Measurements from ENCODE around the gene CHRDL1.
A peak's percentile ranks its signal among the peaks of the same experiment; 100 is the strongest.

CHRDL1 gene

GRCh38 chrX:110743679-110744340 lies 51.8 kb downstream of the CHRDL1 start:
- Histone ChIP-seq H3K4me3 (ENCODE audit: extremely low read depth, insufficient read depth, low read length, poor library complexity, severe bottlenecking) (no peak overlapping the region), H3K4me1 (ENCODE audit: control insufficient read depth, insufficient read depth, low read length, poor library complexity, severe bottlenecking) (peaks cover 11% of the 10 kb centered on the region), H3K36me3 (ENCODE audit: control insufficient read depth, insufficient read depth, low read length) (no peaks in the 10 kb centered on the region), H3K27ac (ENCODE audit: low read depth, low read length, severe bottlenecking) (no peak overlapping the region), H3K9me3 (ENCODE audit: control insufficient read depth, low read length) (no peaks in the 10 kb centered on the region)
- WGBS, 2 experiments (ENCODE audit: insufficient coverage in 2 of 2), result 68% methylated on average over 2 of the region's 5 CpGs; no CpG with 5 or more reads in 1 of the 2 experiments

- Histone ChIP-seq H3K9me3 (ENCODE audit: control insufficient read depth, low read length) (no peaks in the 10 kb centered on the region), H3K36me3 (ENCODE audit: control insufficient read depth, insufficient read depth, low read length) (no peaks in the 10 kb centered on the region), H3K4me1 (ENCODE audit: control insufficient read depth, insufficient read depth, low read length, poor library complexity, severe bottlenecking) (peaks cover 11% of the 10 kb centered on the region), H3K27ac (ENCODE audit: low read depth, low read length, severe bottlenecking) (peak overlapping the region; percentile 53), H3K4me3 (ENCODE audit: extremely low read depth, insufficient read depth, low read length, poor library complexity, severe bottlenecking) (no peak overlapping the region)
- WGBS, 2 experiments (ENCODE audit: insufficient coverage in 2 of 2), result no CpG with 5 or more reads among the region's 1 CpG
Measured at GRCh38 chrX:110741213-110741796, 54.3 kb downstream of the CHRDL1 start.

- 100% methylated on average over 1 of the region's 3 CpGs; no CpG with 5 or more reads in 1 of the 2 experiments for WGBS, 2 experiments (ENCODE audit: insufficient coverage in 2 of 2)
- Histone ChIP-seq H3K9me3 (ENCODE audit: control insufficient read depth, low read length) (no peaks in the 10 kb centered on the region), H3K4me3 (ENCODE audit: extremely low read depth, insufficient read depth, low read length, poor library complexity, severe bottlenecking) (no peak overlapping the region), H3K4me1 (ENCODE audit: control insufficient read depth, insufficient read depth, low read length, poor library complexity, severe bottlenecking) (peaks cover 15% of the 10 kb centered on the region), H3K36me3 (ENCODE audit: control insufficient read depth, insufficient read depth, low read length) (no peaks in the 10 kb centered on the region), H3K27ac (ENCODE audit: low read depth, low read length, severe bottlenecking) (peak overlapping the region; percentile 23)
Measured at GRCh38 chrX:110734894-110735541, 60.6 kb downstream of the CHRDL1 start.

- H3K27ac ChIP-seq (ENCODE audit: low read depth, low read length, severe bottlenecking), result no peak overlapping the region
- no peak overlapping the region for H3K4me3 ChIP-seq (ENCODE audit: extremely low read depth, insufficient read depth, low read length, poor library complexity, severe bottlenecking)
- no peaks in the 10 kb centered on the region for H3K9me3 ChIP-seq (ENCODE audit: control insufficient read depth, low read length)
- peaks cover 15% of the 10 kb centered on the region for H3K4me1 ChIP-seq (ENCODE audit: control insufficient read depth, insufficient read depth, low read length, poor library complexity, severe bottlenecking)
- H3K36me3 ChIP-seq (ENCODE audit: control insufficient read depth, insufficient read depth, low read length), result no peaks in the 10 kb centered on the region
- 80% methylated on average over 1 of the region's 1 CpG; no CpG with 5 or more reads in 1 of the 2 experiments for WGBS, 2 experiments (ENCODE audit: insufficient coverage in 2 of 2)
Measured at GRCh38 chrX:110734271-110734670, 61.3 kb downstream of the CHRDL1 start.

- Histone ChIP-seq H3K9me3 (ENCODE audit: control insufficient read depth, low read length) (no peaks in the 10 kb centered on the region), H3K27ac (ENCODE audit: low read depth, low read length, severe bottlenecking) (no peak overlapping the region), H3K4me1 (ENCODE audit: control insufficient read depth, insufficient read depth, low read length, poor library complexity, severe bottlenecking) (peaks cover 15% of the 10 kb centered on the region), H3K4me3 (ENCODE audit: extremely low read depth, insufficient read depth, low read length, poor library complexity, severe bottlenecking) (no peak overlapping the region), H3K36me3 (ENCODE audit: control insufficient read depth, insufficient read depth, low read length) (no peaks in the 10 kb centered on the region)
- WGBS, 2 experiments (ENCODE audit: insufficient coverage in 2 of 2), result 83% methylated on average over 1 of the region's 2 CpGs; no CpG with 5 or more reads in 1 of the 2 experiments
Measured at GRCh38 chrX:110733166-110733565, 62.5 kb downstream of the CHRDL1 start.

GRCh38 chrX:110732266-110732665 lies 63.4 kb downstream of the CHRDL1 start:
- H3K4me1 ChIP-seq (ENCODE audit: control insufficient read depth, insufficient read depth, low read length, poor library complexity, severe bottlenecking), result peaks cover 15% of the 10 kb centered on the region
- 60% methylated on average over 2 of the region's 6 CpGs; no CpG with 5 or more reads in 1 of the 2 experiments for WGBS, 2 experiments (ENCODE audit: insufficient coverage in 2 of 2)

GRCh38 chrX:110723844-110724243 lies 71.8 kb downstream of the CHRDL1 start:
- H3K27ac ChIP-seq (ENCODE audit: low read depth, low read length, severe bottlenecking), result no peak overlapping the region
- no CpG with 5 or more reads among the region's 2 CpGs for WGBS, 2 experiments (ENCODE audit: insufficient coverage in 2 of 2)
- H3K4me1 ChIP-seq (ENCODE audit: control insufficient read depth, insufficient read depth, low read length, poor library complexity, severe bottlenecking), result peaks cover 6% of the 10 kb centered on the region
- H3K4me3 ChIP-seq (ENCODE audit: extremely low read depth, insufficient read depth, low read length, poor library complexity, severe bottlenecking), result no peak overlapping the region
- H3K36me3 ChIP-seq (ENCODE audit: control insufficient read depth, insufficient read depth, low read length), result no peaks in the 10 kb centered on the region
- H3K9me3 ChIP-seq (ENCODE audit: control insufficient read depth, low read length), result no peaks in the 10 kb centered on the region

More at GRCh38 chrX:110732266-110732665, 63.4 kb downstream of the CHRDL1 start:
- Histone ChIP-seq H3K9me3 (ENCODE audit: control insufficient read depth, low read length) (no peaks in the 10 kb centered on the region), H3K4me3 (ENCODE audit: extremely low read depth, insufficient read depth, low read length, poor library complexity, severe bottlenecking) (no peak overlapping the region), H3K27ac (ENCODE audit: low read depth, low read length, severe bottlenecking) (no peak overlapping the region), H3K36me3 (ENCODE audit: control insufficient read depth, insufficient read depth, low read length) (no peaks in the 10 kb centered on the region)

GRCh38 chrX:110722135-110722534 lies 73.5 kb downstream of the CHRDL1 start:
- Histone ChIP-seq H3K36me3 (ENCODE audit: control insufficient read depth, insufficient read depth, low read length) (no peaks in the 10 kb centered on the region), H3K9me3 (ENCODE audit: control insufficient read depth, low read length) (no peaks in the 10 kb centered on the region), H3K4me3 (ENCODE audit: extremely low read depth, insufficient read depth, low read length, poor library complexity, severe bottlenecking) (no peak overlapping the region), H3K27ac (ENCODE audit: low read depth, low read length, severe bottlenecking) (no peak overlapping the region), H3K4me1 (ENCODE audit: control insufficient read depth, insufficient read depth, low read length, poor library complexity, severe bottlenecking) (peaks cover 6% of the 10 kb centered on the region)
- WGBS, 2 experiments (ENCODE audit: insufficient coverage in 2 of 2), result 76 to 97% methylated on average over 4 to 5 of the region's 10 CpGs

GRCh38 chrX:110713666-110714065 lies 82.0 kb downstream of the CHRDL1 start:
- Histone ChIP-seq H3K36me3 (ENCODE audit: control insufficient read depth, insufficient read depth, low read length) (no peaks in the 10 kb centered on the region), H3K9me3 (ENCODE audit: control insufficient read depth, low read length) (no peaks in the 10 kb centered on the region), H3K27ac (ENCODE audit: low read depth, low read length, severe bottlenecking) (no peak overlapping the region), H3K4me3 (ENCODE audit: extremely low read depth, insufficient read depth, low read length, poor library complexity, severe bottlenecking) (no peak overlapping the region), H3K4me1 (ENCODE audit: control insufficient read depth, insufficient read depth, low read length, poor library complexity, severe bottlenecking) (no peaks in the 10 kb centered on the region)
- no CpG with 5 or more reads among the region's 2 CpGs for WGBS, 2 experiments (ENCODE audit: insufficient coverage in 2 of 2)

- WGBS, 2 experiments (ENCODE audit: insufficient coverage in 2 of 2), result 80% methylated on average over 1 of the region's 2 CpGs; no CpG with 5 or more reads in 1 of the 2 experiments
- no peaks in the 10 kb centered on the region for H3K36me3 ChIP-seq (ENCODE audit: control insufficient read depth, insufficient read depth, low read length)
- H3K4me1 ChIP-seq (ENCODE audit: control insufficient read depth, insufficient read depth, low read length, poor library complexity, severe bottlenecking), result no peaks in the 10 kb centered on the region
Measured at GRCh38 chrX:110706446-110706845, 89.2 kb downstream of the CHRDL1 start.

More at GRCh38 chrX:110706446-110706845, 89.2 kb downstream of the CHRDL1 start:
- Histone ChIP-seq H3K9me3 (ENCODE audit: control insufficient read depth, low read length) (no peaks in the 10 kb centered on the region), H3K4me3 (ENCODE audit: extremely low read depth, insufficient read depth, low read length, poor library complexity, severe bottlenecking) (no peak overlapping the region), H3K27ac (ENCODE audit: low read depth, low read length, severe bottlenecking) (no peak overlapping the region)
